Stimulated activated CD8-positive, alpha-beta memory T cell treated with anti-CD3 and anti-CD28 coated beads, Interleukin-4, amount 100 ng/mL, for 48 hours (primary cell): ENCODE measurements around the gene LRRC3.

Source experiments
- DNase-seq: peaks from one replicate; pipeline ENCODE4 v3.0.0-alpha.2; 2020

LRRC3 gene

GRCh38 chr21:44440241-44441040, 14.9 kb upstream of the LRRC3 start:
- no peak for DNase-seq

DNA sequence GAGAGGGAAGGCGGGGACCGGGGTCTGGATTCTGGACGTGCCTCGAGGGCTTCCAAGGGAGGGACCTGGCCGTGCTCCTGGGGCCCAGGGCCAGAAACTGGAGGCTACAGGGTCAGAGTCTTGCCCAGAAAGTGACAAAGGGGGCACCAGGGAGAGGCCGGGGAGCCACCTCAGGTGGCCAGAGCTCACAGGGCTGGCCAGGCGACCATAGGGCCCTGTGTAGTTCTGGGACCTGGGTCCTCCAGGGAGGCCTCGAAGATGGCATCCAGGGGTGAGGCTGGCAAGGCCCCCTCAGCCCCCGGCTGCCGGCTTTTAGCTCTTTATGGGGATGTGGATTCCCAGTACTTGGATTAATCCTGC, 14.3 kb upstream of the LRRC3 start:
- DNase-seq, result no peak

GRCh38 chr21:44441581-44442265, 13.6 kb upstream of the LRRC3 start:
- DNase-seq, result no peak

DNA sequence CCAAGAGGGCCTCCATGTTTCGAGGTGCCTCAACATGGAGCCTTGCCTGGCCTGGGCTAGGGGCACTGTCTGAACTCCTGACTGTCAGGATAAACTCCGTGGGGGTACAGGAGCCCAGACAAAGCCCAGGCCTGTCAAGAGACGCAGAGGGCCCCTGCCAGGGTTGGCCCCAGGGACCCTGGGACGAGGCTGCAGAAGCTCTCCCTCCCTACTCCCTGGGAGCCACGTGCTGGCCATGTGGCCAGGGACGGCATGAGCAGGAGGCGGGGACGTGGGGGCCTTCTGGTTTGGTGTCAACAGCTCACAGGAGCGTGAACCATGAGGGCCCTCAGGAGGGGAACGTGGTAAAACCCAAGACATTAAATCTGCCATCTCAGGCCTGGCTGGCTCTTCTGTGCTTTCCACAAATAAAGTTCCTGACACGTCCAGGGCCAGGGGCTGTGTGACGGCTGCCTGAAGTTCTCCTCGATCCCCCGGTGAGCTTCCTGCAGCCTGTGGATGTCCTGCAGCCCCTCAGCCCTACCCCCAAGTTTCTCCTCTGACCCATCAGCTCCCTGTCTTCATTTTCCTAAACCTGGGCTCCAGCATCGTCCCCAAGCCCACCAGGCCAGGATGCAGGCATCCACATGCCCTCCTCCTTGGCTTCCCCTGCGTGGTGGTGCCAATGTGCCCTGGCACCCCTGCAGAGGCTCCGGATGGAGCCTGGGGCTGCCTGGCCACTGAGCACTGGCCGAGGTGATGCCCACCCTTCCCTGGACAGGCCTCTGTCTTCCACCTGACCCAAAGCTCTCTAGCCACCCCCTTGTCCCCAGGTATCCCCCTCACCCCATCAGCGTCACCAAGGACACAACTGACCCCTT, 12.8 kb upstream of the LRRC3 start:
- DNase-seq, result no peak

- no peak for DNase-seq
Observed at GRCh38 chr21:44443291-44443890, 11.9 kb upstream of the LRRC3 start.

- no peak for DNase-seq
Observed at GRCh38 chr21:44443891-44444285, 11.4 kb upstream of the LRRC3 start.

GRCh38 chr21:44444286-44444931, 10.9 kb upstream of the LRRC3 start:
- DNase-seq, result peak; percentile 39

DNA sequence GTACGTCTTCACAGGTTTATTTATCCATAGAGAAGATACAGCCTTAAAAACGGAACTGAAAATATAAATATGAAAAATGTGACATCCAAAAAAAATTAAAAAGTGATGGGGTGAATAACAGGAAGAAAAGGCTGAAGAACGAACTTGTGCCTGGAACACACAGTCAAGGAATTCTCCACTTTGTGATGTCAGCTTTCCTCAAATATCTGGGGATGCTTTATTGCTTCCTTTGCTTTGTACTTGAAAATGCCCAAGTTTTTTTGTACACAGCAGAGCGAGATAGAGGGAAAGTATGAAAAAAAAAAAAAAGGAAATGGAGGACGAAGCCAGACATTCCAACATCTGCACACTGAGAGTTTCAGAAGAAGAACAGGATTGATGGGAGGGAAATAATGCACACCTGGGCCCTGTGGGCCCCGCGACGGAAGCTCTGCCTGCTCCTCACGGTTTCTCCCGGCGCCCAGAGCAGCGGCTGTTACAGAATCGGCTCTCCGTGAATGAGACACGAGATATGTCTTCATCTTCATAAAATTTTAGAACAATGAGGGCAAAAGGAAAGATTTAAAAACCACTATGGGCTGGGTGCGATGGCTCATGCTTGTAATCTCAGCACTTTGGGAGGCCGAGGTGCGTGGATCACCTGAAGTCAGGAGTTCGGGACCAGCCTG, 10.0 kb upstream of the LRRC3 start:
- DNase-seq, result no peak

DNA sequence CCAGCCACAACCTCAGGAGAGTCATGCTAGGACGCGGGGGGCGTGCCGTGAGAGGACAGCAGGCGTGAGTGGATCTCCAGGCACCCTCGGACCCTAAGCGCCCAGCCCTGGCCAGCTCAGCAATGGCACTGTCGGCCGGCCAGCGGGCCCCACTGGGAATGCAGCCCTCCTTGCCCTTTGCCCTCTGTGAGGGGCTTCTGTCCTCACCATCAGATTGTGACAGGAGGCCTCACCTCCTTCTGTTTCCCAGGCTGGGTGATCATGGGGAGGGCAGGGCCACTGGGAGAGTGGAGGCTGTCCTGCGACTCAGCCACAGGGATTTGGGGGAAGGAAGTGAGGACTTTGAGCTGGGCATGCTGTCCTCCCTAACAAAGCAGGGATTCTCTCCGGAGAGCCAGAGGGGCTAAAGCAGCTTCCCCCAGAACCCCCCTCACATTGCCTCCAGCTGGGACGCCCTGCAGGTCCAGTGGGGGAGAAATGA, 6.6 kb upstream of the LRRC3 start:
- no peak for DNase-seq

DNA sequence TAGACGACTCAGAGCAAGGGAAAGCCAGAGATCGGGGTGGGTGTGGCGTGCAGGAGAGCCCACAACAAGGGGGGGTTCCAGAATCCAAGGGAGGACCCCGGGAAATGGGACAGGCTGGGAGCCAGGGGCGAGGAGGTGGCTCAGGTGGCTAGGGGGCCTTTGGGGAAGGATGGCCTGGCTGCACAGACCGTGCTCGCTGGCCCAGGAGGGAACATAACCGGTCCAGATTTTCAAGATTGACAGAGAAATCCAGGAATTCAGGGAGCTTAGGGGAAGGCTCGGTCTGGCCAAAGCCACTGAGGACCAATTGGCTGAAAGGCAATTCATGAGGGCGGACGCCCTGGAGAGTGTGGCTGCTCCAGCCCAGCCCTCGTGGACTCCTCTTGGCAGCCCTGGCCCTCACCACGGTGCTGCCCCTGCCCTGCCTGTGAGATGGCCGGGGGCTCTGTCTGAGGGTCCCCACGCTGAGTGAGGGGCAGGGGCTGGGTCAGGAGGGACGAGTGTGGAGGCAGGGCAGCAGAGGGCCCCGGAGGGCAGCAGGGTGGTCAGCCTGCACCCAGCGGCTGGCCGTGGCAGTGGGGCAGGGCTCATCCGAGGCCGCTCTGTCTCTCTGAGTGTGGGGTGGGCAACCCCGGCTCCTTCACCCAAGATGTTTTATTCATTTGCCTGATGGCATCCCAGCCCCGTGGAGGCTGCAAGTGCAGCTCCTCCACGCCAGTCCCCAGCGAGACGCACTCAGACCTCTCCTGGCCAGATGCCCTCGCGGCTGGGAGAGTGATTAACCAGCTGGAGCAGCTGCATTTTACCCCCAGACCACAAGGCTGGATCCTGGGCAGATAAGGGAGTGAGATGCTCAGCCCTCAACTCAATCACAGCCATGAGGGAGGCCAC, 5.6 kb upstream of the LRRC3 start:
- no peak for DNase-seq

- no peak for DNase-seq
Observed at GRCh38 chr21:44450402-44450801, 4.9 kb upstream of the LRRC3 start.

DNA sequence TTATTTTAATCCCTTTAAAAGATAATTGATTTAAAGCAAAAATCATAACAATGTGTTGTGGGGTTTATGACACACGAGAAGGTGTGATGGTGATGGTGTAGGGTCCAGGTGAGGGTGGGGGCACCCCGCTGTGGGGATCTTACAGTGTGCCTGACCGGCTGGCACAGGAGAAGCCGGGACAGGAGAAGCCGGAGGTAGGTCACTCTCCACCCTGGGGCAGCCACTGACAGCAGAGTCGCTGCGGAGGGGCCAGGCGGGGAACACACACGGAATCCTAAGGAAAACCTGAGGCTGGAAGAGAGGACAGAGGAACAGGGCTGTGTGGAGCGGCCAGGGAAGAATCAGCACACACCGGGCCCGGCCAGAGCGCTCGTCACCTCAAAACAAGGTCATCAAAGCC, 4.3 kb upstream of the LRRC3 start:
- no peak for DNase-seq

- DNase-seq, result no peak
Observed at GRCh38 chr21:44453120-44453519, 2.2 kb upstream of the LRRC3 start.

GRCh38 chr21:44454058-44454457, 1.3 kb upstream of the LRRC3 start:
- no peak for DNase-seq

DNA sequence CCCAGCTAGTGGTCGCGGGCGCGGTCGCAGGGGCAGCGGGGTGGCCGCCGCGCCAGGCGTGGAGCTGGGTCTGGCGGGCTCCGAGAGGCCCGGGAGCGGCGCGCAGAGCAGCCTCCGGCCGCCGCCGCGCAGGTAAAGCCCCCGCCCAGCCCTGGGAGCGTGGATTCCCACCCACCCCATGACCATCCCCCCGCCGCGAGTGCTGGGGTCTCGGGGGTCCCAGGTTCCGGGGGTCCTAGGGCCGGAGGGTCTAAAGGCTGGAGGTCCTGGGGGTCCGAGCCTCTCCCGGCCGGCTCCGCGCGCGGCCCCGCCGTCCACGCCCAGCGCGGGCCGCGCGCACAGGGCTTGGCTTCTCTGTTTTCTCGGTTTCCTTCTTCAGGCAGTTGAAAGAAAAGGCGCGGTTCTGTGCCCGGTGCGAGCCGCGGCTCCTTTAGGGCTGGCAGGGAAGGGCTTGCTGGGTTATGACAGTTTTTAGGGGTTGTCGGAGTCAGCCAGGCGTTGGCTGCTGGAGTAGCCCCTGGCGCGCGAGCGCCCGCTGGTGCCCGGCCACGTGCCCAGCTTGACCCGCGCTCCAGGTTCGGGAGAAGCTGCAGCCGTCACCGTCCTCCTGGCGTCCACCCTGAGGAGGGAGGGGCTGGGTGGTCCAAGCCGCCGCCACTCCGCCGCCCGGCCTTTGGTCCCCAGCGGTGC, 359 bp downstream of the LRRC3 start:
- DNase-seq, result peak; percentile 52

GRCh38 chr21:44456214-44456914, 1.1 kb downstream of the LRRC3 start:
- no peak for DNase-seq

- no peak for DNase-seq
Observed at GRCh38 chr21:44456915-44457736, 1.8 kb downstream of the LRRC3 start.

GRCh38 chr21:44458971-44459711, 3.8 kb downstream of the LRRC3 start:
- DNase-seq, result no peak
